ENCODE results near the gene KLF18. TPM values are rescaled to one million over a fixed set of nuclear protein-coding genes. Genes with fewer than 3 reads are reported as not detected.

The KLF18 gene
- total and polyA plus RNA-seq, 2 donors (not counting 1 experiment from before 2014, with no cell fraction given): not detected

- no peak for ATAC-seq (ENCODE audit: low read depth)
- CTCF ChIA-PET: no interaction called here
These were observed 41.1 kb downstream of the KLF18 start for GRCh38 chr1:44100183-44100868.

DNA sequence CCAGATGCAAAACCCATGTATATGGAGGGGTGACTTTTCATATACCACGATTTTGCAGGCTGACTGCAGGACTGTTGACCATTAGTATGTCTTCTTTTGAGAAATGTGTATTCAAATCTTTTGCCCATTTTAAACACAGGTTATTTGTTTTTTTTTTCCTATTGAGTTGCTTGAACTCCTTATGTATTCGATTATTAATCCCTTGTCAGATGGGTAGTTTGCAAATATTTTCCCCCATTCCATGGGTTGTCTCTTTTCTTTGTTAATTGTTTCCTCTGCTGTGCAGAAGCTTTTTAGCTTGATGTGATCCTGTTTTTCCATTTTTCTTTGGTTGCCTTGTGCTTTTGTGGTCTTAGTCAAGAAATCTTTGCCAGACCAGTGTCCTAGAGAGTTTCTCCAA, 47.4 kb downstream of the KLF18 start:
- H4K20me1 ChIP-seq (ENCODE audit: control insufficient read depth, insufficient read depth, low read length, poor library complexity, severe bottlenecking): no peaks in the 10 kb centered on the region
- H3K4me3 ChIP-seq (ENCODE audit: control extremely low read depth in 1 of 5, extremely low read depth in 1 of 5, insufficient read depth in 1 of 5, low read depth in 2 of 5, low read length in 4 of 5): no peak overlapping the region
- no peaks in the 10 kb centered on the region for H3K79me2 ChIP-seq (ENCODE audit: control insufficient read depth, insufficient read depth, low read length)
- H3K4me1 Mint-ChIP-seq: no peaks in the 10 kb centered on the region
- H3K4me3 Mint-ChIP-seq: no peak overlapping the region
- ChIA-PET CTCF (no interaction called here), POLR2A (no interaction called here)
- no peak overlapping the region for H3K27ac ChIP-seq (ENCODE audit: low read length in 2 of 2)
- H2AFZ ChIP-seq (ENCODE audit: insufficient read depth, low read depth, low read length, poor library complexity, severe bottlenecking): no peak overlapping the region
- no peak overlapping the region for H3K9ac ChIP-seq (ENCODE audit: low read length)
- no peaks in the 10 kb centered on the region for H3K36me3 ChIP-seq (replicated peaks in 1 of 2; ENCODE audit: control extremely low read depth in 1 of 2, control insufficient read depth in 1 of 2, extremely low read depth in 1 of 2, insufficient read depth in 2 of 2, low read length in 1 of 2)
- DNase-seq (no peak), ATAC-seq (ENCODE audit: low read depth) (no peak)
- H3K27me3 Mint-ChIP-seq: peaks cover 11% of the 10 kb centered on the region
- no peaks in the 10 kb centered on the region for H3K9me3 ChIP-seq (ENCODE audit: control extremely low read depth in 1 of 3, control insufficient read depth in 2 of 3, insufficient read depth in 1 of 3, low read length in 2 of 3)
- H3K27ac Mint-ChIP-seq: no peak overlapping the region
- H3K9me3 Mint-ChIP-seq (ENCODE audit: insufficient read depth): no peaks in the 10 kb centered on the region
- no peak overlapping the region for H3K4me2 ChIP-seq (replicated peaks; ENCODE audit: low read depth, low read length, poor library complexity, severe bottlenecking)
- intact Hi-C loops (cut with micrococcal nuclease): no loop called here
- WGBS (ENCODE audit: insufficient coverage): no CpG with 5 or more reads among the region's 2 CpGs
- H3K27me3 ChIP-seq (replicated peaks in 1 of 4; ENCODE audit: control extremely low read depth in 1 of 4, control insufficient read depth in 3 of 4, insufficient read depth in 4 of 4, low read length in 3 of 4): no peaks in the 10 kb centered on the region
- TF ChIP-seq EZH2 (IDR thresholded peaks at IDR 0.05; ENCODE audit: borderline replicate concordance, insufficient read depth, low read depth, low read length, poor library complexity, severe bottlenecking): no peak
- TF ChIP-seq, protein P1, sequence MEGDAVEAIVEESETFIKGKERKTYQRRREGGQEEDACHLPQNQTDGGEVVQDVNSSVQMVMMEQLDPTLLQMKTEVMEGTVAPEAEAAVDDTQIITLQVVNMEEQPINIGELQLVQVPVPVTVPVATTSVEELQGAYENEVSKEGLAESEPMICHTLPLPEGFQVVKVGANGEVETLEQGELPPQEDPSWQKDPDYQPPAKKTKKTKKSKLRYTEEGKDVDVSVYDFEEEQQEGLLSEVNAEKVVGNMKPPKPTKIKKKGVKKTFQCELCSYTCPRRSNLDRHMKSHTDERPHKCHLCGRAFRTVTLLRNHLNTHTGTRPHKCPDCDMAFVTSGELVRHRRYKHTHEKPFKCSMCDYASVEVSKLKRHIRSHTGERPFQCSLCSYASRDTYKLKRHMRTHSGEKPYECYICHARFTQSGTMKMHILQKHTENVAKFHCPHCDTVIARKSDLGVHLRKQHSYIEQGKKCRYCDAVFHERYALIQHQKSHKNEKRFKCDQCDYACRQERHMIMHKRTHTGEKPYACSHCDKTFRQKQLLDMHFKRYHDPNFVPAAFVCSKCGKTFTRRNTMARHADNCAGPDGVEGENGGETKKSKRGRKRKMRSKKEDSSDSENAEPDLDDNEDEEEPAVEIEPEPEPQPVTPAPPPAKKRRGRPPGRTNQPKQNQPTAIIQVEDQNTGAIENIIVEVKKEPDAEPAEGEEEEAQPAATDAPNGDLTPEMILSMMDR (IDR thresholded peaks at IDR 0.05): no peak
- no peaks in the 10 kb centered on the region for H3K4me1 ChIP-seq (ENCODE audit: control insufficient read depth in 2 of 2, insufficient read depth in 2 of 2, low read length in 2 of 2)

More at GRCh38 chr1:44100183-44100868, 41.1 kb downstream of the KLF18 start:
- Histone ChIP-seq H3K79me2 (ENCODE audit: control insufficient read depth, insufficient read depth, low read length) (no peaks in the 10 kb centered on the region), H3K27me3 (replicated peaks in 1 of 4; ENCODE audit: control extremely low read depth in 1 of 4, control insufficient read depth in 3 of 4, insufficient read depth in 4 of 4, low read length in 3 of 4) (no peaks in the 10 kb centered on the region), H3K9ac (ENCODE audit: low read length) (no peak overlapping the region), H3K36me3 (replicated peaks in 1 of 2; ENCODE audit: control extremely low read depth in 1 of 2, control insufficient read depth in 1 of 2, extremely low read depth in 1 of 2, insufficient read depth in 2 of 2, low read length in 1 of 2) (no peaks in the 10 kb centered on the region), H4K20me1 (ENCODE audit: control insufficient read depth, insufficient read depth, low read length, poor library complexity, severe bottlenecking) (no peaks in the 10 kb centered on the region), H3K4me3 (ENCODE audit: control extremely low read depth in 1 of 5, extremely low read depth in 1 of 5, insufficient read depth in 1 of 5, low read depth in 2 of 5, low read length in 4 of 5) (no peak overlapping the region), H3K4me1 (ENCODE audit: control insufficient read depth in 2 of 2, insufficient read depth in 2 of 2, low read length in 2 of 2) (no peaks in the 10 kb centered on the region), H3K4me2 (replicated peaks; ENCODE audit: low read depth, low read length, poor library complexity, severe bottlenecking) (no peak overlapping the region), H3K27ac (ENCODE audit: low read length in 2 of 2) (no peak overlapping the region), H2AFZ (ENCODE audit: insufficient read depth, low read depth, low read length, poor library complexity, severe bottlenecking) (no peak overlapping the region), H3K9me3 (ENCODE audit: control extremely low read depth in 1 of 3, control insufficient read depth in 2 of 3, insufficient read depth in 1 of 3, low read length in 2 of 3) (no peaks in the 10 kb centered on the region)
- no peak for DNase-seq
- Mint-ChIP-seq H3K27me3 (peaks cover 8% of the 10 kb centered on the region), H3K9me3 (ENCODE audit: insufficient read depth) (no peaks in the 10 kb centered on the region), H3K4me3 (no peak overlapping the region), H3K4me1 (no peaks in the 10 kb centered on the region), H3K27ac (no peak overlapping the region)
- WGBS (ENCODE audit: insufficient coverage): 100% methylated on average over 1 of the region's 9 CpGs
- POLR2A ChIA-PET: no interaction called here
- intact Hi-C loops (cut with micrococcal nuclease): no loop called here
- TF ChIP-seq EZH2 (IDR thresholded peaks at IDR 0.05; ENCODE audit: borderline replicate concordance, insufficient read depth, low read depth, low read length, poor library complexity, severe bottlenecking): no peak
- TF ChIP-seq, protein P1 (IDR thresholded peaks at IDR 0.05): no peak
